Stimulated activated CD4-positive, alpha-beta T cell treated with anti-CD3 and anti-CD28 coated beads, Interleukin-2, amount 100 ng/mL, for 48 hours (primary cell): ENCODE data around the gene CTIF.
"Not testable (repeated sequence)": the region's sequence is repeated elsewhere in the genome, so short reads cannot be mapped to it uniquely, and the experiment has no call there.

Source experiments
- DNase-seq, 2 donors: peaks; one replicate each; pipeline ENCODE4 v3.0.0-alpha.2; 2020

CTIF gene

DNA sequence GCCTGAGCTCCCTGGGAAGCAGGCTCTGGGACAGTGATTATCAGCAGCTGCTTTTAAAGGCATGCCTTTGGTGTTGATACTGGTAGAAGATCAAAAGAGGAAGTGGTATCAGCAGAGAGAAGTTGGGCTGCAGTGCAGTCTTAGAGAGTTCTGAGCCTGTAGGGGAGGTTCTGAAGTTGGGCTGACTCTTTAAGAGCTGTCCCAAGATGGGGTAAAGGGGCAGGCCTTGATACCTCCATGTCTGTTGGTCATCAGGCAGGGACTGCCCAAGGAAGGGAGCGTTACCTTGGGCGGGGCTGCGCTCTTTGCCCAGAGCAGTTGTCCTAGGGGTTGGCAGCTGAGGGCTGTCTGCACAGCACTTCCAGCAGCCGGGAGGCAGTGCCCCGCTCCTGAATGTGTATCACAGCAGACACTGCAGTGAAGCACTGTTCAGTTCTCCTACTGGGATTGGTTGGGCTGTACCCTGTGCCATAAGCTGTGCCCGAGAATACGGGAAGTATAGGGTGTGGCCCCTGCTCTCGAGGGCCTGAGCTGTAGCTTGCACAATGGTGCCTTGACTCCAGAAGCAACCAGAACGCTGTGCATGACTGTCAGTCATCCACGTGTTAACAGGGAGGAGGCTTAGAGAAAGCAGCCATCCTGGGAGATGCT lies 177.0 kb downstream of the CTIF start:
- no peak for DNase-seq

DNA sequence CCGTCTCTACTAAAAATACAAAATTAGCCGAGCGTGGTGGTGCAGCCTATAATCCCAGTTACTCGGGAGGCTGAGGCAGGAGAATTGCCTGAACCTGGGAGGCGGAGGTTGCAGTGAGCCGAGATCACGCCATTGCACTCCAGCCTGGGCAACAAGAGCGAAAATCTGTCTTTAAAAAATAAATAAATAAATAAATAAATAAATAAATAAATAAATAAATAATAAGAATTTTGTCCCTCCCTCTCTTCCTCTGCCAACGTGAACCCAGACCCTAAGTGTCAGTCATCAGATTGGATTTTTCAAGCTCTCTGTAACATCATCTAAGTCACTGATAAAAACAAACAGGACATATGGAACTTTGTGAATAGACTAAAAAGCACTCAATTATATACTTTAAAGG lies 178.4 kb downstream of the CTIF start:
- not testable (repeated sequence) for DNase-seq

DNA sequence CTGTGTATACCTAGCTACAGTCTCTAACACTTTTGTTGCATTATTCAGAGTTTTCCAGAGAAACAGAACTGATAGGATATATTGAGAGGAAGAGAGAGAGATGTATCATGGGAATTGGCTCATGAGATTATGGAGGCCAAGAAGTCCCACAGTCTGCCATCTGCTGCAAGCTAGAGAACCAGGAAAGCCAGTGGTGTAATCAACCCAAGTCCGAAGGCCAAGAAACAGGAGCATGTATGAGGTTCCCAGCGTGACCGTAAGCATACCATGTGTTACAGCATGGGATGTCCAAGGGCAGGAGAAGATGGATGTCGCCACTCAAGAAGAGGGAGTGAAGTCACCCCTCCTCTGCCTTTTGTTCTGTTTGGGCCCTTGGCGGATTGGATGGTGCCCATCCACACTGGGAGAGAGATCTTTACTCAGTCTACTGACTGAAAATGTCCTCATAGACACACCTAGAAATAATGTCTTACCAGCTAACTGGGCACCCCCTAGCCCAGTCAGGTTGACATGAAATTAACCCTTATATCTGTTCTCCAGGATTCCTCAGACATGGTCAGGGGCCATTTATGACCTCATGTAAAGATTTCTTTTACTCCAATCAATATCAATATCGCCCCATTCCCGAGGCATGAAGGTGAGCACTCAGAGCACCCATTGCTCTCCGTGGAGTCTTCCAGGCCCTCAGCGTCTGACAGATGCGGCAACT lies 179.6 kb downstream of the CTIF start:
- DNase-seq: no peak

GRCh38 chr18:48719388-48719787 lies 180.6 kb downstream of the CTIF start:
- DNase-seq: no peak

GRCh38 chr18:48719974-48720654 lies 181.3 kb downstream of the CTIF start:
- DNase-seq: no peak

DNA sequence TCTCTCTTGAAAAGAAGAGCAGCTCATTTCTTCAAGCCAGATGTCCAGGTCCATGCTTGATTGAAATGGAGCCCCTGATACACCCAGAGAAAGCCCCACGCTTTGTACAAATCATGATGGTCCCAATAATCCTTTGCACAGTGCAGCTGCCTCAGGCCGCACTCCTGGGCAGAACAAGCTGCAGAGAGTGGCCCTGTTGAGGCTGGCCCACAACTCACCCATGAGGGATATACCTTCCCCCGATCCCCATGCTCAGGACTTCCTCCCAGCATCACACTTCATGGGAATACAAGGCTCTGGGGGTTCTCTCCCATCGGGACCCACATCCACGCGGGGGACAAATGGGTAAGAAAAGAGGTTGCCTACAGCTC lies 181.8 kb downstream of the CTIF start:
- DNase-seq: no peak

- DNase-seq: no peak
Observed at GRCh38 chr18:48721312-48721711, 182.5 kb downstream of the CTIF start.

DNA sequence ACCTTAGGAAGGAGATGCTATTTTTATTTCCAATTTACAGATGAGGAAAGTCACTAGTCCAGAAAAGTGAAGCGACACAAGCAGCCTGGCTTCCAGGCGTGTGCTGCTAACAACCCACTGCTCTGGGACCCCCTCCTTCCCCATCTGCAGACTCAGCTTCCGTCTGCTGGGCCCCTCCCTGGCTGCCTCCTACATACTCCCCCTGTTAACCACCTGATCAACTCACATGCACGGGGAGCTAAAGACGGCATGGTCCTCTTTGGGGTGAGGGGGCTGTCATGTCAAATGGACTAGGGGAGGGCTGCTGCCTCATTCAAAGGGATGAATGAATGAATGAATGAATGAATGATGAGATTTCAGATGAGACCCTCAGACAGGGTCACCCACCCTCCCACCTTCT lies 184.2 kb downstream of the CTIF start:
- no peak for DNase-seq

- DNase-seq: no peak
Observed at GRCh38 chr18:48723837-48724236, 185.0 kb downstream of the CTIF start.

DNA sequence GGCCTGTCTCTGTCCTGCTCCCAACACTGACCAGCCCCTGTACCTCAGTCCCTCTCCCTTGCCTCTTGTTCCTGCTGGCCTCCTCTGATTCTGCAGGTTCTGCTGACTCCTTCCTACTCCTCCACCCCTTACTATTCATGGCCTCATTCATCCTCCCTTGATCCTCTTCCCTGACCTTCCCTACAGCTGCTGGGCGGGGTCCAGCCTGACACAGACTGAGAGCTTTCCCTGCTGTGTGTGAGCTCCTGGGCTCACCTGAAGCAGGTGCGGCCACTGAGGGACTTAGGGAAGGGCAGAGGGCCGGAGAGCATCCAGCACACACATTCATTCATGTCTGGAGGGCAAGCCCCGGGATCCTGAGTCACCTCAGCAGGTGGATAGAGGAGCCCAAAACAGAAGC lies 185.6 kb downstream of the CTIF start:
- DNase-seq: no peak

GRCh38 chr18:48724939-48725338 lies 186.1 kb downstream of the CTIF start:
- no peak for DNase-seq

DNA sequence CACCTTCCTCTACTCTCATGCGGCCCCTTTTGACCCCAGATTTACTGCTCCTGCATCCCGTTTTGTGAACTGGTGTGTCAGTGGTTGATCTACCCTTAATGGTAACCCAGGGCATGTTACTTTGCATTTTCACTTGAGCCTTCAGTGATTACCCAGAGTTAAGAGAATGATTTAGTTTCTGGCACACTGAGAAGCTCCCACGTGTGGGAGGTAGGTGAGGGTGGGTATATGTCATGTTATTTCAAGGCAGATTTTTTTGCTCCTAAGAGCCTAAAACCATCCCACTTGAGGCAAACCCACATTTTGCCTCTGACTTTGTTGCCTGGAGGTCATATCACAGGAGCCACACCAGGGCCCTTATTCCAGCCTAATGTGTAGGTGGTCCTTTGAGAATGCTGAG lies 186.7 kb downstream of the CTIF start:
- DNase-seq: no peak

DNA sequence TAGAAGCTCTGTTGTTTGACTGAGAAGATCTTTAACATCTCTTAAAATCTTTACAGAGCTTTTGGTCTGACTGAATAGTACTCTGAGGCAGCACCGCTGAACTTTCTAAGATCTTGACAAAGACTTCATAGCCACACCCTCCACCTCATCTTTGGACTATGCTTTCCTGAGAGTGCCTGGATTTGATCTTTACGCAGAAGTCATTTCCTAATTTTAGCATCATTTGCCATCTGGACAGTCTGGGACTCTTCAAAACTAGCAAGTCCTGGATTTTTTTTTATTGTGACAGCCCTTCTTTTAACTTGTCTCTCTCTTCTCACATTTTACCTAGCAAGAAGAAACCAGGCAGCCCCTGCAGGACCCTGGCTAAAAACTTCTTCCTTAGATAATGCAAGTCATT lies 188.8 kb downstream of the CTIF start:
- no peak for DNase-seq

- DNase-seq: no peak
Observed at GRCh38 chr18:48728204-48728833, 189.5 kb downstream of the CTIF start.

- no peak for DNase-seq
Observed at GRCh38 chr18:48729404-48729803, 190.6 kb downstream of the CTIF start.

DNA sequence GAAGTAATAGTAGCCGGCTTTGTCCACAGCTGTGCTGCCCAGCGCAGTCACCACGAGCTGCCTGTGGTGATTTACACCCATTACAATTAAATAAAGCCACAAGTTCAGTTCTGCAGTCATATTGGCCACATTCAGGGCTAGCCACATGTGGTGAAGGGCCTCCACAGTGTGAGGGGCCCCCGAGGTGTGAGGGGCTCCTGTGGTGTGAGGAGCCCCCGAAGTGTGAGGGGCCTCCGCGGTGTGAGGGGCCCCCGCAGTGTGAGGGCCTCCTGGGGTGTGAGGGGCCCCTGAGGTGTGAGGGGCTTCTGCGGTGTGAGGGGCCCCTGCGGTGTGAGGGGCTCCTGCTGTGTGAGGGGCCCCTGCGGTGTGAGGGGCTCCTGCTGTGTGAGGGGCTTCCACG lies 191.2 kb downstream of the CTIF start:
- DNase-seq: no peak

DNA sequence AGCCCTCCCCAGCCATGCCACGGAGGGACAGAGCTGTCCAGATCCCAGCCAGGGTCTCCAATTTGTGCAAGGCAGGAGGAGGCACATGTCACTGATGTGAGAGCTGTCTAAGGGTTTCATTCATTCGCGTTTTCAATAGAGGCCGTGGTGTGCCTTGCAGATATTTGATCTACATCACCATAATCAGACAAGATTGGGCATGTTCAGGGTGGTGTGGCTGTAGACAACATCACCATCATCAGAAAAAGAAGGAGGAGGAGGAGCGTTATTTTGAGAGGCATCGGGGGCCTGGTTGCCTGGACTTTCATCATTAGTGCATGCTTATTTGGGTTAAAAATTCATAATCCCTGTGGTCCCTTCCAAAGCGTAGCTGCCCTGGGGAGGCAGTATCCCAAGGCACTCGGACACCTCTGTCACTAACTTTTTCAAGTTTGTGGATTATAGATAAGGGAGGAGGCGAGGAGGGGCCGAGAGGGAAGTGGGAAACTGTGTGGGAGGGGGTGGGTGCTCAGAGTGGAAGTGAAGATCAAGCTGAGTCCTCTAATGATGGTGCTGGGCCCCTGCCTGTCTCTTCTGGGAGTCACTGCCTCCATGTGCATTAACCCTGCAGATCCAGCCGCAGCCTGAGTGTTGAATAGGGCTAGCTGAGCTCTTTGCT lies 194.1 kb downstream of the CTIF start:
- no peak for DNase-seq

- DNase-seq: no peak
Observed at GRCh38 chr18:48733643-48734253, 194.9 kb downstream of the CTIF start.

GRCh38 chr18:48734460-48734859 lies 195.6 kb downstream of the CTIF start:
- no peak for DNase-seq

DNA sequence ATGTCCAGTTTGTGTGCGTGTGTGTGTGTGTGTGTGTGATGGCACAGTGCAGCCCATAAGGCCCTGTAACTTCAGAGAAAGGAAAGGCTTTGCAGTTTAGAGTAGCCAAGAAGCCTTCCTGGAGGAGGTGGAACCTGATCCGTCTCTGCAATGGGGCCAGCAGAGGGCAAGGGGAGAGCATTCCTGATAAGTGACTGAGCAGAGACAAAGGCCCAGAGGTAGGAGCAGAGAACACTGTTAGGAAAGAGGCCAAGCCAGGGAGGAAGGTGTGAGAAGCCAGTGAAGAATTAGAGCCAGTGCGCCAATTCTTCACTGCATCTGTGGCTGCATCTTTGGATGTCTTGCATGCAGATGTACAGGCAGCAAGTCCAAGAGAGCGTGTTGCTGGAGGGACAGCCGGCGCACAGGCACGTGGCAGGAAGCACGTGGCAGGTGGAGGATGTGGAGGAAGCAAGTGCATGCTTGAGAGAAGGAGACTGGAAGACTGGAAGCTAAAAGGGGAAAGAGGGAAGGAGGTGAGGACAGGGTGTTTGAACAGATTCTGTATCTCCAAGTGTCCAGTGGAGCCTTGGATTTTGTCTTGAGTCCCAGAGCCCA lies 196.3 kb downstream of the CTIF start:
- DNase-seq: no peak

DNA sequence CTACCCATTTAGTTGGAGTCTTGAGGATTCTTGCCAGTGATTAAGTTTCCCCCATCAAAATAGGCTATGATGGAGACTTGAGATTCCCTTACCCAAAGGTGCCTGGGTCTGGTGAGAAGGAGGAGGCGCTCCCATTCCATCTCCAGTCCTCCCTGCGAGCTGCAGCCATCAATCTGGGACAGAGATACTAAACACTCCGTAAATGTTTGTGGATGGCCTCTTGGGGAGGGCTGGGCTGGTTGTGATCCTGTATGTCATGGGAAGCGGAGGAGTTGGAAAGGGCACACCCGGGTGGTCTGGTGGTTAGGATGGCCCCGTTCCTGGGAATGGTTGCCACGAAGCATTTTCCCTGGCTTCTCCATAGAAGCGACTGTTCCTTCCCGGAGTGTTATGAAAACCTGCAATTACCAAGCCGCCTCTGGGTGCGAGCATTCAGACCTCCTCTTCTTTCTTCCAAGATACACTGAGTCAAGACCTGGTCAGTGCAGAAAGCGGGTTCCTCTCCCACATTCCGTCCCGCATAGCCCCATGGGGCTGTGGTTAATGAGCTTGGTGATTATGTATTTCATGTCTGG lies 196.9 kb downstream of the CTIF start:
- no peak for DNase-seq
